ENCODE results near the gene CHD6. TPM values are rescaled to one million over a fixed set of nuclear protein-coding genes. Genes with fewer than 3 reads are reported as not detected.

The CHD6 gene
- total RNA-seq, 1 experiment from 2014 or later = 26.6 TPM

GRCh38 chr20:41497186-41497895 is 120.8 kb downstream of the CHD6 start:
- H3K36me3 ChIP-seq (ENCODE audit: control insufficient read depth in 1 of 2, insufficient read depth in 2 of 2, low read length in 2 of 2) = no peaks in the 10 kb centered on the region
- no peak overlapping the region for H3K4me2 ChIP-seq (ENCODE audit: low read length)
- H3K4me3 ChIP-seq (replicated peaks in 1 of 2; ENCODE audit: low read depth in 1 of 2, low read length in 2 of 2) = no peak overlapping the region
- H2AFZ ChIP-seq (ENCODE audit: low read depth, low read length, poor library complexity, severe bottlenecking) = no peak overlapping the region
- no peaks in the 10 kb centered on the region for H3K79me2 ChIP-seq (ENCODE audit: insufficient read depth, low read length)
- no peaks in the 10 kb centered on the region for H3K4me1 ChIP-seq (ENCODE audit: control insufficient read depth in 1 of 2, insufficient read depth in 2 of 2, low read length in 2 of 2)
- no peaks in the 10 kb centered on the region for H3K9me3 ChIP-seq (ENCODE audit: control insufficient read depth in 1 of 2, insufficient read depth in 1 of 2, low read depth in 1 of 2, low read length in 2 of 2)
- no peaks in the 10 kb centered on the region for H3K27me3 ChIP-seq (ENCODE audit: insufficient read depth, low read length)
- no TSS peak for BruUV-seq (replicated peaks)
- no peak overlapping the region for H3K27ac ChIP-seq (ENCODE audit: low read depth, low read length)
- TF ChIP-seq JUND (IDR thresholded peaks at IDR 0.05) (no peak), EZH2phosphoT487 (IDR thresholded peaks at IDR 0.05; ENCODE audit: borderline replicate concordance) (no peak), REST (IDR thresholded peaks at IDR 0.05; ENCODE audit: low read depth) (no peak), EZH2 (IDR thresholded peaks at IDR 0.05) (no peak), SIN3A (IDR thresholded peaks at IDR 0.05; ENCODE audit: low read depth) (no peak), CTCF (IDR thresholded peaks at IDR 0.05 in 2 of 3, conservative IDR thresholded peaks at IDR 0.05 in 1 of 3; ENCODE audit: borderline replicate concordance in 1 of 3, insufficient read depth in 1 of 3, low read depth in 2 of 3, low read length in 2 of 3) (no peak), FOSL1 (IDR thresholded peaks at IDR 0.05; ENCODE audit: low read depth) (no peak), CBX3 (IDR thresholded peaks at IDR 0.05; ENCODE audit: low read depth) (no peak), ATF3 (IDR thresholded peaks at IDR 0.05) (no peak), YY1 (IDR thresholded peaks at IDR 0.05; ENCODE audit: extremely low read depth, insufficient replicate concordance, low read depth, low read length) (no peak), SRF (IDR thresholded peaks at IDR 0.05; ENCODE audit: low read depth) (no peak), POLR2AphosphoS5 (IDR thresholded peaks at IDR 0.05; ENCODE audit: low read depth, low read length) (no peak), ZNF274 (IDR thresholded peaks at IDR 0.05; ENCODE audit: low read depth, low read length) (no peak), ELF1 (IDR thresholded peaks at IDR 0.05; ENCODE audit: borderline replicate concordance, low read depth) (no peak), ZBTB33 (IDR thresholded peaks at IDR 0.05; ENCODE audit: extremely low read depth, insufficient replicate concordance, low read length) (no peak), MAX (IDR thresholded peaks at IDR 0.05) (no peak), RAD21 (IDR thresholded peaks at IDR 0.05; ENCODE audit: low read depth) (no peak), CEBPB (IDR thresholded peaks at IDR 0.05; ENCODE audit: low read depth) (no peak), ZFX (IDR thresholded peaks at IDR 0.05) (no peak), POLR2A (IDR thresholded peaks at IDR 0.05; ENCODE audit: borderline replicate concordance, extremely low read depth, insufficient read depth, insufficient read length) (no peak)
- ChIA-PET POLR2A (no interaction called here), RAD21 (ENCODE audit: low non-redundant PET in 1 of 2, low total read pairs in 2 of 2, uncharacterized antibody in 2 of 2, unreplicated experiment in 2 of 2) (no interaction called here), CTCF (no interaction called here)
- H4K20me1 ChIP-seq (ENCODE audit: insufficient read depth) = no peaks in the 10 kb centered on the region
- no peak for DNase-seq (ENCODE audit: low read depth, low spot score)
- H3K9me2 ChIP-seq (ENCODE audit: insufficient read depth) = no peaks in the 10 kb centered on the region
- intact Hi-C loops (cut with micrococcal nuclease) = no loop called here
- H3K9ac ChIP-seq (ENCODE audit: low read length) = no peak overlapping the region
- ATAC-seq = no peak

All from HCT116 (cell line).